Forelimb muscle (tissue), 1 donor: ENCODE data around the gene MAP3K3. TPM values are rescaled to one million over a fixed set of nuclear protein-coding genes. Genes with fewer than 3 reads are reported as not detected.

Source experiments
- DNase-seq: peaks from one replicate; pipeline ENCODE4 v3.0.0-alpha.2; 2013; ENCODE audit warnings: low read depth
- polyA plus RNA-seq: library from polyadenylated mRNA; unstranded; fragments of 120-200 nt; gene quantifications from one replicate; pipeline ENCODE4 v1.2.1, GENCODE V29; 2013; ENCODE audit not compliant: insufficient read length

MAP3K3 gene
- polyA plus RNA-seq, 1 donor: 20.8 TPM

DNA sequence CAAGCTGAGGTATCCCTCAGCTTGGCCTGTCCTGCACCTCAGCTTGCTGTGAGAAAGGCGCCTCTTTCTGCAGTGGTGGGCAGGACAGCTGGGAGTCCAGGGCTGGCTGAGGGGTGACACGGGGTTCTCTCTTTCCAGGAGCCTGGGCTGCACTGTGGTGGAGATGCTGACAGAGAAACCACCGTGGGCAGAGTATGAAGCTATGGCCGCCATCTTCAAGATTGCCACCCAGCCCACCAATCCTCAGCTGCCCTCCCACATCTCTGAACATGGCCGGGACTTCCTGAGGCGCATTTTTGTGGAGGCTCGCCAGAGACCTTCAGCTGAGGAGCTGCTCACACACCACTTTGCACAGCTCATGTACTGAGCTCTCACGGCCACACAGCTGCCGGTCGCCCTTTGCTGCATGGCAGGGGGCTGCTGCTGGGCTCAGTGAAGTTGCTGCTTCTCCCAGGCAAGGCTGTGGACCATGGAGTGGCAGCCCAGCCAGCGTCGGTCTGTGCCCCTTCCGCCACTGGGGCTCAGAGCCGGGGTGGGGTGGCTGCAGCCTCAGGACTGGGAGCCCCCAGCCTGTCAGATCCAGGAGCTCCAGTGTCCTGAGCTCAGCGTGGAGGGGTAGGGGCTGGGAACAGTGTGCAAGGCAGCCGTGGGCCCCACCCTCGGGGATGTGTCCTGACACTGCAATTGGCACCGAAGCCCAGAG is 71.3 kb downstream of the MAP3K3 start:
- no peak for DNase-seq

DNA sequence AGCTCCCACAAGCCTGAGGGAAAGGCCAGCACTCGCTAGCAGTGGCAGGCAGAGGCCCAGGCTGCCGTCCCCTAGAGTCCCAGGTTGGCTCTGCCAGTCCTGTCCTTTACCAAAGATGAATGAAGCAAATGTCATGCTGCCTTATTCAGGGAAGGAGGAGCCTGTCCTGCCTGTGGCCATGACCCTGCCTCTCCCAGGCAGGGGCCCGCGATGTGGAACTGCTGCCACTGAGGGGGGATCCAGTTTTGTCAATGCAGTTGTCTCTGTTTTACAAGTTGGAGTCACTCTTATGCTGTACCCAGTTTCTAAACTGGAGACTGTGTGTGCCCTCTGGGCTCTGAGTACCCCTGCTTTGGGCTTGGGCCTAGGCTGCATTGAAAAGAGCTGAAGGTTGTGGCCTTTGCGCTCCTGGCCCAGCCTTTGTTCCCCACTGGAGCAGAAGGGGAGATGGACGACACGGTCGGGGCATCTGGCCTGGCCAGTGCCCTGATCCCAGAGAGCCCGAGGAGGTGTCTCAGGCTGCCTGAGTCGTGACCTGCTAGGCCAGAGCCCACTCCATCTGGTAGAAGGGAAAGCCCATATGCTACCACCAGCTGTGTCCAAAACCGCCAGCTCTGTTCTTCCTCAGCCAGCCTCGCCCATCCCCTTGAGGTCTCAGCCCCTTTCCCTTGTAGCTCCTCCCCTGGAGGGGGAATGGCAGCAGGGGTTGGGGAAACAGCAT is 72.2 kb downstream of the MAP3K3 start:
- no peak for DNase-seq

DNA sequence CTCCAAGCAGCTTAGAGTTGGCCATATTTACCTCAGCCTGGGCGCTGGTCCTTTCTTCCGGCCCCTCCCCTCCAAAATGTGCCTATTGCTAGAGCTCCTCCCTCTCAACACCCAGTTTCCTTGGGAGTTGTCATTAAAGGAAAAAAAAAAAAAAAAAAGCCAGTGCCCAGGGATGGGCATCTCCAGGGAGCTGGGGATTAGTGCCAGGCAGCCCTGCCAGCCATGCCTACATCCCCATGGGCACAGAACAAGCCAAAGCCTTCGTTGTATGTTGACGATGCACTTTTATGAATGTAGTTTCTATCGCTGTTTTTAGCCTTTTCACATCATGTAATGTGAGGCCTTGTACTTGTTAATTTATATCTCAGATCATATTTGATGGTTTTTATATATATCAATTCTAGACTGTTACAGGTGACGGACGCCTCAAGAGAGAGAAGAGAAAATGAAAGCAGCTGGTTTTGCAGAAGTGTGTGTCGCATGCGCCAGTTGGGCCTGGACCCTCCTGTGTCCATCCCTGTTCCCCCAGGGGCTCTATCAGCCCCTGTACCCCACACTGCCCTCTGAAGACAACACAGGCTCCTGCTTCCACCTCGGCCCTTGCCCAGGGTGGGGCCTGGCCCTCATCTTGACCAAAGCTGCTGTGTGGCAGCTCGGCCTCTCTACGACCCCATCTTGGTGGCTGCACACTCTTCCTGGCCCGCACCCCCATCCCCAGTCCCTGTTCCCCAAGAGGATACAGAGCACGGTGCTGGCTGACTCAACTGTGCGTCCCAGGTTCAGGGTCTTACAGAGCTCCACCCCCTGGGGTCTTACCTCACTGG is 72.9 kb downstream of the MAP3K3 start:
- no peak for DNase-seq

DNA sequence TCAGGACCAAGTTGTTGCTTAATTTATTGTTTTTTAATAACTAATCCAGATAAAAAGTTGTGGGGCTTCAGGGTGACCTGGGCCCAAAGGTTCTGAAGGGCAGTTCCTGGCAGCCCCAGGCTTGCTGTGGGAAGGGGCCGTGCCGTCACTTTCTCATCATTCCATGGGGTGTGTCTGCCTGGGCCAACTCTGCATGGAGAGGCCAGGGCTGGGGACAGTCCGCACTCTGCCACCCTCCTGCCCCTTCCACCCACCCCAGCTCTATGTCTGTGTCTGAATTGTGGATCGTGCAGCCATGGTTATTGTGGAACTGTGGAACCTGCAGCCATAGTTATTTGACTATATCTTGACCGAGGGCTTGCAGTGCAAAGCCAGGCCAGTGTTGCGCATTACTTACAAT is 73.7 kb downstream of the MAP3K3 start:
- DNase-seq: no peak

DNA sequence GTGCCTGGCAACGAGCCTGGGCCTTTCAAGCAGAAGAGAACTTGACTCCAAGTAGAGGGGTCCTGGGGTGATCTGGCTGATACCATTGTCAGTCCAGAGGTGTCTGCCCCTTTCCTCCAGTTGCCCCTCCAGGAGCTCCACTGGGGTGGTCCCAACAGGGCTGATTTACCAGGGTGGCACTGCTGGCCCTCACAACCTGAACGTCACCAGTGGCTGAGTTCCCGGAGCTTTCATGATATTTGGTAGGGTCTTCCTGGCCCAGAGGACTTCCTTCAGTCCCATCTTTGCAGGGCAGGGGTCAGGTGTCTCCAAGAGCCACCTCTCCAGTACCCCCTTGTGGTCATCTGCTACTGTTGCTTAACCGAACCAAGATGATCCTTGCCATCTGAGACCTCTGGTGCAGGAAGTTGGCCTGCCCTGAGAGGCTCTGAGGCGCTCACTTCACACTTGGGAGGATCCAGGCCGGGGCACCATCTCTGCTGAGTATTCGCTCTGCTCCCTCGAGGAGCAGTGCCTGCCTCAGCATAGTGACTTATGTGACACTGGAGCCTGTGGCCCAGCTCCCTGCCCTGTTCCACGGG is 74.3 kb downstream of the MAP3K3 start:
- no peak for DNase-seq

DNA sequence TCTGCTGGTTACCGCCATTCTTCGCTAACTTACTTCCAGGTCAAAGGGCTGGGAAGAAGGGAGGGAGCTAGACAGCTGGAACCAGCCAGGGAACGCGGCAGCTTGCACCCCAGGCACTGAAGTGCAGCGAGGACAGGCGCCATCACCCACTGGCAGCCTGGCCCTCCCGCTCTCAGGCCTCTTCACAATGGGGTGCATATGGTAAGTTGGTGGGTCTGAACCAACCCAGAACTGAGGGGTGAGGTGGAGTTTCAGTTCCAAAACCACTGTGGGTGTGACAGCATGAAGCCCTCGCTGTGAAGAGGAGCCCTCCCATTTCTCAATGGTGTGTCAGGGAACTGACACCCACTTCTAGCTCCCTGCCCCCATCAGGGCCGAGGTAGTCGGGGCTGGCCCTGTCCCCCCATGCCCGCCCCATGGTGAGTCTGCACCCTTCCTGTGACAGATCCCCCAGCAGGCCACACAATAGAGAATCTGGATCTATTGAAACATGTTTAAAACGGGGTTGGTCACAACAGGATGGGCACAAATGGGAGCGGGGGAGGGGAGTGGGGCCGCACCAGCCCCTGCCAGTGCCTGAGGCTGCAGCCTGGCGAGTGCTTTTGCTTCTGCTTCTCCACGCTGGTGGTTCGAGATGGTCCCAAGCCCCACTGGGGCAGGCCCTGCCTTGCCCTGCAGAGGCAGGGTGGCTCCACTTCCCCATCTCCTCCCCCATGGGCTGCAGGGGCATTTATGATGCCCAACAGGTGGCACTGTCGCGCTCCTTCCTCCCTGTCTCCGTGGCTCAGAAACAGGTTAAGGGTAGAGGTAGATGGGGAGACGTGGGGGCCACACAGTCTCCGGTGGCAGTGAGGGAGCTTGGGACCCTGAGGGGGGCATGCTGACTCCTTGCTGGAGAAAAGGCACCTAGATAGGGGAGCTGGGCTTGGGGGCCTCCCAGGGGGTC is 75.4 kb downstream of the MAP3K3 start:
- DNase-seq: no peak

DNA sequence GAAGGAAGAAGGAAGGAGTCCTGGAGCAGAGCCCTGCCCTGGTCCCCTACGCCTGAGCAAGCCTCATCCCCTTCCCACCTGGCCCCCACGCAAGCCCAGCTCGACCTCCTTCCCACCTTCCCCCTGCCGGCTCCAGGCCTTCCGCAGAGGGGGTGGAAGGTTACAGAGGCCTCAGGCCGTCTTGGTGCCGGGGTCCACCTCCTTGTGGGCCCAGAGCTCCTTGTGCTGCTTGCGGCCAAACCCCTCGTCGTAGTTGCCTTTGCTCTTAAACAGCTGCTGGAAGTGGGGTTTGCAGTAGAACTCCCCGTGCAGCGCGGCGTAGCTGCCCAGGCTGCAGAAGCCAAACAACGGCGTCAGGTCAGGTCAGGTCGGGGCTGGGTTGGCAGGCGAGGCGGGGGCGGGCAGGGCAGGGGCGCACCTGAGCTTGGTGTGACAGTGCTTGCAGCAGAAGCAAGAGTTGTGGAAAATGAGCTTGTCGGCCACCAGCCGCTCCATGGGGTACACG is 76.2 kb downstream of the MAP3K3 start:
- no peak for DNase-seq

DNA sequence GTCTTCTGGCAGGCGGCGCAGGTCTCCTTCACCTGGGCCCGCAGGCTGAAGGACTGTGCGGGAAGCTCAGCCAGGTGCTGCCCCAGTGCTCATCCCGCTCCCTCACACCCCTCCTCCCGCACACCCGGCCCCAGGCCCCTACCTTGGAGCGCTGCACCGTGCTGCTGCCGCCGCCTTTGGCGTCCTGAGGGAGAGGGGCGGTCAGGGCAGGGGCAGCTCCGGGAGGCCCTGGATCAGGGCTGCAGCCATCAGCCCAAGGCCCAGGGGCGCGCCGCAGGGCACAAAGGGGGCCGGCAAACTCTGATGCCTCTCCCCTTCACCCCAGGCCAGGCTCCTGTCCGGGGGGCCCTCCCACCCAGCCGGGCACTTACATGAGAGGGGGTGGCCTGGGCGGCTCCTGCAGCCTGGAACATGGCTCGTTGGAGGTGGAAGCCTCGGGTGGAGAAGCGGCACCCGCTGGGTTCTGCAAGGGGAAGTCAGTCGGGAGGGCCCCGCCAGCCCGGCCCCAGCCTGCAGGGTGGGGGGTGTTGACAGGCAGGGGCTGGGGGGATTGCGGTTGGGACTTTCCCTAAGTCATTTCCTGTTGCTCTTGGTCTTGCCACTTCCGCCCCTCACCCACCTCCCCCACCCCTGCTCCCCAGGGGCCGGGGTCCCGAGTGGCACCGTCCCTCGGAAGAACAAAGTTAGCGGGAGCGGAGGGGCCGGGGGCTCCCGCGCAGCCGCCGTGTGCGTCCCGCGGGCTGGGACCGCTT is 76.8 kb downstream of the MAP3K3 start:
- DNase-seq: no peak

DNA sequence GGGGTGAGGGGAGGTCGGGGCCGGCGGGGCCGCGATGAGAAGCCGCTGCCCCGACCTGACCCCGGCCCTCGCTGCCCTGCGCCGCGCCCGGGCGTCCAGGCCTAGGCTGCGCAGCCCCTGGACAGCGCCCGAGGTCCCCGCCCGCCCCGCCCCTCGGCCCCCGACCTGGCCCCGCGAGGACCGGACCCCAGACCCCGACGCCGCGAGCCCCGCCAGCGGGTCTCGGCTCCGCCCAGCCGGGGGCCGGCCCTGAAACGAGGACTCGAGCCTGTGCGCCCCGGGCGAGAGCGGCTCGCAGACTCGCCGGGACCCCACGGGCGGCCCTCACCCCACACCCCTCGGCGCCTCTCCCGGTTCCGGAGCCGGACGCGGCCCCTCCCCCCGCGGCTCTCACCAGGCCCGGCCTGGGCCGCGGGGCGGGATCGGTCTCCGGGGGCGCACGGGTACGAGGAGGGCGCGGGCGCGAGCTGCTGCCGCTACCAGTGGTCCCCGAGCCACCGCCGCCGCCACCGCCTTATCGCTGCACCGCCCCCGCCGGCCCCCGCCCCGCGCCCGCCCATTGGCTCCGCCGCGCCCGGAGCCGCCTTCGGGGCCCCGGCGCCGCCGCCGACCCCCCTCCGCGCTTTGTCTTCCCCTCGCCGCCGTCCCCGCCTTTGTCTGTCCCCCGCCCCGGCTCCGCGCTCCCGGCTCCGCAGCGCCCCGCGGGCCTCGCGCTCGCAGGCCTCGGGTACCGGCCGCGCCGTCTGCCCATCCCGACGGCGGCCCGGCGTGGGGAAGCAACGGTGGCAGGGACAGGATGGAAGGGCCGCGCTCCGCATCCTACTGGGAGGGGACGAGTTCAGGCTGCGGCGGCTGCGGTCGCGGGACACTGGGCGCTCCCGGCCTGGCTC is 77.7 kb downstream of the MAP3K3 start, which contains the start of gene LIMD2:
Gene LIMD2, minus strand, starts transcription at position 488 of the 890 bp plus-strand sequence. CDS start 827 bp downstream, outside the sequence.
- no peak for DNase-seq

DNA sequence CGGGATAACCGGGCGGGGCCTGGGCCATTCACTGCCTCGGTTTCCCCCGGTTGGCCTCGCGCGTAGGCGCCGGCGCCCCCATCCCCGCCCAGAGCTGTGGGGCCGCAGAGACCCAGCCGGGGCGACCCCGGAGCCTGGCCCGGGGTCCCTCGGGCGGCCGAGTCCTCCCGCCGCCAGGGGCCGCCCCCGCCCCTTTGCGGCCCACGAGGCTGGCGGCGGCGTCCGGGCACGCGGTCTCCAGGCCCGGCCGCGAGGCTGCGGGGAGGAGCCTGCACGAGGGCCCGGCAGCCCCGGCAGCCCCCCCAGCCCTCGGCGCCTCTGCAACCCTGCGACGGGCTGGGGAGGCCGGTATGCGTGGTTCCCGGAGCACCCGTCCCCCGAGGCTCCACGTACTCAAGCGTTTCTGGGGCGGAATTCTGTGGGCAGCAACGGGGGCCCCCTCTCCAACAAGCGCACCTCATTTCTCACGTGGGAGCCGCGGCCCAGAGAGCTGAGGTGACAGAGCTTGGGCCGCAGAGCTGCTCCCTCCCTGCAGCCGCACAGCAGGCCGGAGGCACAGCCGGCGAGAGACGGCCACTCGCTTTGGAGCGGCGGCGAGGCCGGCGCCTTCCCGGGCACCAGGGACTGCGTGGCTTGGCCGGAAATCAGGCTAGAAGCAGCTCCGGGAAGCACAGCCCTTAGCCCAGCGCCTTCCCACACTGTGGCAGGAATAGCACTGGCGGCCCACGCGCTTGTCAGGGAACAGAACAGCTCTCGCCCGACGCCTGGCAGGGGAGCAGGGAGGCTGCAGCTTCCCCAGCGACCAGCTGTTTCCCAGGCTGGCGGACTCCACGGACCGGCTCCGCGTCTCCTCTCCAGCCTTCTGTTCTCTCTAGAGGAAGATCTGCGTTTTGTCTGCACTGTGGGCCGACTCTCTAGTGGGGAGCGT is 78.6 kb downstream of the MAP3K3 start:
- no peak for DNase-seq

DNA sequence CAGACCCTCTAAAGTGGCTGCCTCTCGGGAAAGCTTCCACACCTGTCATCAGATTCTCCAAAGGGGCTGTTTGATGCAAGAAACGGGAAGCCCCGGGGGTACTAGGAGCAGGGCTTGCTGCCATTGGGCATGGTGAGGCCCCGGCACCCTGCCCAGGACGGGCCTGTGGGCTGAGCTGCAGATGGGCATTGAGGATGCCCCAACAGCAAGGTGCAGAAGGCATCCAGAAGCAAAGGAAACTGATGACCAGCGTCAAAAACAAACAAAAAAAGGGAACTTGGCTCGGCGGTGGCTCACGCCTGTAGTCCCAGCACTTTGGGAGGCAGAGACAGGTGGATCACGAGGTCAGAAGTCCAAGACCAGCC is 79.2 kb downstream of the MAP3K3 start:
- no peak for DNase-seq

DNA sequence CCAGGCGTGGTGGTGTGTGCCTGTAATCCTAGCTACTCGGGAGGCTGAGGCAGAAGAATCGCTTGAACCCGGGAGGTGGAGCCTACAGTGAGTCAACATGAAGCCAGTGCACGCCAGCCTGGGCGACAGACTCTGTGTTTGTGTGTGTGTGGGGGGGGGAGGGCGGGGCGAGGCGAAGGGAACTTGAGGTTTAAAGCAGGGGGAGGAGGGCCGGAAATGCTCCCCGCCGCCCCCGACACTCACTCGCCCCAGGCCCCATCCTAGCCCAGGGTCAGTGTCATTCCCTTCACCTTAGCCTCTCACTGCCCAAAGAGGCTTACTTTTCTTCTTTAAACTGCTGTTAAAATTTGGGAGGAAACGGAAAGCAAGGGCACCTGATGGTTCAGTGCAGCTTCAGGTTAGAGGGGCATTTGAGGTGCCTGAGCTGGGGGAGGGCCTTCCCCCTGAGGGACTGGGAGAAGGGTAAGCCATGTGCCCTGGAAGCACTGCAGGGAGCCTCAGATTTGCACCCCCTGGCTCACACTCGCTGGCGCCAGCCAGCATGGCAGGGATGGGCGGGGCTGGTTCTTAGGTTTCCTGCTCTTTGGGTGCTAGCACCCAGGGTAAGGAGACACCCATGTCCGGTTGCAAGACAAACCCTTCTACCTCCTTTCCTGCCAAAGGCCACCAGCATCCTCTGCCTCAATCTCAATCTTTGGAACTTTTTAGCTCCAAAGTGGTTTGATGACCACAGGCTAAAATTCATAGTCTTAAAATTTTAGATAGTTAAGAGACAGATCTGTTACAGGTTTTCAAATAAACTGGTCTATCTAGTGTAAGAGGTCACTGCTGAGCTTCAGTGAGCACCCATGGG is 79.9 kb downstream of the MAP3K3 start:
- DNase-seq: no peak

DNA sequence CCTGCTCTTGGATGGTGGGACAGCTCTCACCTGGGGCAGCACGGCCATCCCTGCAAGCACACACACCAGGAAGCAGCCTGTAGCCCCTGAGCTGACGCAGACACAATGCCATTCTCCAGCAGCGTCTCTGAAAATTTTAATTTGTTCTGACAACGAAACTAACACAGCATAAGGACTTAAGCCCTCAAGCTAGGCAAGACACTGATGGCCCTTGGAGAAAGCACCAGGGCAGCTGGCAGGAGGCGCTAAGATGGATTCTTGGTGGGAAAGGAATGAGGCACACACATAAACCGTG is 80.5 kb downstream of the MAP3K3 start:
- DNase-seq: no peak

DNA sequence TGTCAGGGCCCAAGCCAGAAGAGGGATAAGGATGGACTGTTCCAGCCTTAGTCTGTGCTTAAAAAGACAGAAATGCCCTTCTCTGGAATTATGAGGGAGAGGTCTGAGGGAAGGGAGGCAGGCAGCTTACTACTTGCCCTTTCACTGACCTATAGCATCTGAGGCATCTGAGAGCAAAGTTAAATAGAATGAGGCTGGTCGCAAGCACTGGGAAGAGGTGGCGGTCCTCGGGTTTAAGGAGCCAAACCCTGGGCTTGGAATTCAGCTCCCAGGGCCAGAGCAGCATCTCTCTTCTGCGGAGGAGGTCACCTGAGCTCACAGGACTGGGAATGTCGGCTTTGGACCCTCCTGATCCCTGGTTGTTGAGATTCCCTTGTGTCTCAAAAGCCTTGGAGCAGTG is 80.8 kb downstream of the MAP3K3 start:
- no peak for DNase-seq

DNA sequence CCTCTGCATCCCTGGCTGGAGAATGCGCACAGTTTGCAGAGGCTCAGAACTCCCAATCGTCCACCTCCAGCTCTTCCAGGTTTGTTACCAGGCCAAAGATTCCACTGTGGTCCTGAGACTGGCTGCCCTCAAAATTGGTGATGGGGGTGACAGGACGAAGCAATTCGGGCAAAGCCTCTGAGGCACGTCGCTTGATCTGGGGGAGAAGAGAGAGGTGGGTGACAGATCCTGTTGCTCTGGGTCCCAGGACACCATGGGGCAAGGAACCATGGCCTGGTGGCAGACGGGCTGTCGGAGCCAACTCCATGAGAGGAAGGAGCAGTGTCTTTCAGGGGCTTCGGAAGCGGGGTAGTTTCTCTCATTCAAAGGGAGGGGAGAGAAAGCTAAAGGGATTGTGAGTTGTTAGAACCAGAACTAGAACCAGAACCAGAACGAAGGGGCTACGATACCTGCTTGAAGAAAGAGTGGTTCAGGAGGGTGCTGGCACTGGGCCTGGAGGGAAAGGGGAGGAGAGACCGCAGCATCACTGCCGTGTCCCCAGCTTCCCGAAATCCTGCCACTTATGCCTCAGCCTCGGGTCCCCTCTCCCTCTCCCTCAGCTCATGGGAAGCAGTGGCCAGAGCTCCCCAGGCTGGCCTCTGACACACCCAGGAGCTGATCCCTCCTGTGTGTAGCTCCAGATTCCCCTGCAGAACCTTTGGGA is 81.5 kb downstream of the MAP3K3 start:
- no peak for DNase-seq

DNA sequence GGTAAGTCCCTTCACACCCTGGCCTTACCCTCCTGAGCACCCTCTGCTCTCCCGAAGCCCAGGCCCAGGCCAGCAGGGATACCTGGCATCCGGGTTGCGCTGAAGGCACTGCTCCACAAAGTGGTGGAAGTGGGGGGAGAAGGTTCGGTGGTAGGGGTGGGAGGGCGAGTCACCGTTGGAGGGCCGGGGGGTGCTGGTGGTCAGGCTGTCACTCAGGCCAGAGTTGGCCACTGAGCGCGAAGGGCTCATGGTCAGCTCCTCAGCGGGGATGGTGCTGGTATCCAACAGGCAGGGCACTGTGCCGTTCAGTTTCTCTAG is 82.0 kb downstream of the MAP3K3 start:
- DNase-seq: no peak

DNA sequence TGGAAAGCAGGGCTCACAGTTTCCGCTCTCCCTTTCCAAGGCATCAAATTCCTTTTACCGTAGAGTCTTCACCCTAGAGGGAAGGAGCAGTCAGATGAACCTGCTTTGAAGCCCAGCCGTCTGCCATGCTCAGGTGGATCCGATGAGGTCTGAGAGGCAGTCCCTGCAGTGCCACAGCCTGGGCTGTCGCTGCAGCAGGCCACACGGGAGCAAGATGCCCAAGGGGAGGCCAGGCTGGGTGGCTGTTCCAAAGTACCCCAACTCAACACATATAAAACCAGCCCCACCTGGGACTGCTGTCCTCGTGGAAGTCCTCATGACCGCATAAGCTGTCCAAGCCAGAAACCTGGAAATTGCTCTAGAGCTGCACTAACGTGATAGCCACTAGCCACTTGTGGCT is 82.6 kb downstream of the MAP3K3 start:
- no peak for DNase-seq
